ENCODE measurements around the gene PNLIPRP2.

Gene PNLIPRP2

DNA sequence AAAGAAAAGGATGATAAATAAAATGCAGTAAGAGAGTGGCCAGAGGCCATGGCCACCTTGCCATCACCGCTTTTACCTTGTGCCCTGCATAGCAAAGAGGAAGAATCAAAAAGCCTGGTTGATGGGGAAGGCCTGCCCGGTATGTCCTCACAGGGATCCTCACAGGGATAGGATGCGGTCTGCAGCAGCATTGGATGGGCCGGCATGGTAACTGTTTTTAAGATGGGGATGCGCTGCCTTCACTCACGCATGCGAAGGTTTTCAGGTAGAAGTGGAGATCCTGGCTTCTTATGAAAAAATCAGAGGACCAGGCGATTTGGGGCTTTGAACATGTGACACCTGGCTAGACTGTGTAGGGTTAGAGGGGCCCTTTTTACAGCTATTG, 12.5 kb downstream of the PNLIPRP2 start:
- TF ChIP-seq, protein P1, sequence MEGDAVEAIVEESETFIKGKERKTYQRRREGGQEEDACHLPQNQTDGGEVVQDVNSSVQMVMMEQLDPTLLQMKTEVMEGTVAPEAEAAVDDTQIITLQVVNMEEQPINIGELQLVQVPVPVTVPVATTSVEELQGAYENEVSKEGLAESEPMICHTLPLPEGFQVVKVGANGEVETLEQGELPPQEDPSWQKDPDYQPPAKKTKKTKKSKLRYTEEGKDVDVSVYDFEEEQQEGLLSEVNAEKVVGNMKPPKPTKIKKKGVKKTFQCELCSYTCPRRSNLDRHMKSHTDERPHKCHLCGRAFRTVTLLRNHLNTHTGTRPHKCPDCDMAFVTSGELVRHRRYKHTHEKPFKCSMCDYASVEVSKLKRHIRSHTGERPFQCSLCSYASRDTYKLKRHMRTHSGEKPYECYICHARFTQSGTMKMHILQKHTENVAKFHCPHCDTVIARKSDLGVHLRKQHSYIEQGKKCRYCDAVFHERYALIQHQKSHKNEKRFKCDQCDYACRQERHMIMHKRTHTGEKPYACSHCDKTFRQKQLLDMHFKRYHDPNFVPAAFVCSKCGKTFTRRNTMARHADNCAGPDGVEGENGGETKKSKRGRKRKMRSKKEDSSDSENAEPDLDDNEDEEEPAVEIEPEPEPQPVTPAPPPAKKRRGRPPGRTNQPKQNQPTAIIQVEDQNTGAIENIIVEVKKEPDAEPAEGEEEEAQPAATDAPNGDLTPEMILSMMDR (conservative IDR thresholded peaks at IDR 0.05; ENCODE audit: low read depth, low read length) = no peak
- H3K4me3 ChIP-seq (ENCODE audit: low read depth, low read length) = no peak overlapping the region
- DNase-seq (ENCODE audit: low read depth) = no peak

- DNase-seq (ENCODE audit: low read depth) = no peak
- TF ChIP-seq, protein P1 (conservative IDR thresholded peaks at IDR 0.05; ENCODE audit: low read depth, low read length) = no peak
- H3K4me3 ChIP-seq (ENCODE audit: low read depth, low read length) = no peak overlapping the region
Observed at GRCh38 chr10:116634126-116634975, 13.6 kb downstream of the PNLIPRP2 start.

GRCh38 chr10:116636385-116636784, 15.6 kb downstream of the PNLIPRP2 start:
- TF ChIP-seq, protein P1 (conservative IDR thresholded peaks at IDR 0.05; ENCODE audit: low read depth, low read length) = no peak

DNA sequence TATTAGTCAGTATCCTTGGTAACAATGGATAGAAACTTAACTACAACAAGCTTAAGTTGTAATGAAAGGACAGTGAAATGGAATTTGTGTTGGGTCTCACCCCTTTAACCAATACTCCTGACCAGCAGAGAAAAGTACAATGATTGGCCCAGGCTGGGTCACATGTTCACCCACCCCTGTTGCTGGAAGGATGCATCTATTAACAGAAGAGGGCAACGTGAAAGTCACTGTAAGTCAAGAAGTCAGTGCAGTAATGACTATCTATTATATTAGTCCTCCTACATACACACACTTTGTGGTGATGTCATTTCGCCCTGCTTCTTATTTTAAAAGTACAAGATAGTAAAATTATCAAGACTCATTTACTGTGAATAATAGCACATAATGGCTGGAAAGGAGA, 16.2 kb downstream of the PNLIPRP2 start:
- TF ChIP-seq, protein P1 (conservative IDR thresholded peaks at IDR 0.05; ENCODE audit: low read depth, low read length) = no peak
- H3K4me3 ChIP-seq (ENCODE audit: low read depth, low read length) = no peak overlapping the region
- DNase-seq (ENCODE audit: low read depth) = no peak

More at GRCh38 chr10:116636385-116636784, 15.6 kb downstream of the PNLIPRP2 start:
- no peak for DNase-seq (ENCODE audit: low read depth)
- H3K4me3 ChIP-seq (ENCODE audit: low read depth, low read length) = no peak overlapping the region

DNA sequence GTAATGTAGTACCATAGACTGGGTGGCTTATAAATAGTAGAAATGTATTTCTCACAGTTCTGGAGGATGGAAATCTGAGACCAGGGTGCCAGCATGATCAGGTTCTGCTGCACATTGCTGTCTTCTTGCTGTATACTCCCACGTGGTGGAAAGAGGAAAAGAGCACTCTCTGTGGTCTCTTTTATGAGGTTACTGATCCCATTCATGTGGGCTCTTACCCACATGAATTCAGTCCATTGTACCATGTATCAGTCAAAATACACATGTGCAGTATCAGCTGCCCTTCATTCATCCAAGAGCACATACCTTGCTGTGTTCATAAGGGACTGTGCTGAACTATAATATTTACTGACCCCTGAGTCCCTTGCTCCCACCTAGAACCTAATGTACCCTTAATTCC, 17.1 kb downstream of the PNLIPRP2 start:
- TF ChIP-seq, protein P1 (conservative IDR thresholded peaks at IDR 0.05; ENCODE audit: low read depth, low read length) = no peak
- no peak for DNase-seq (ENCODE audit: low read depth)
- no peak overlapping the region for H3K4me3 ChIP-seq (ENCODE audit: low read depth, low read length)

DNA sequence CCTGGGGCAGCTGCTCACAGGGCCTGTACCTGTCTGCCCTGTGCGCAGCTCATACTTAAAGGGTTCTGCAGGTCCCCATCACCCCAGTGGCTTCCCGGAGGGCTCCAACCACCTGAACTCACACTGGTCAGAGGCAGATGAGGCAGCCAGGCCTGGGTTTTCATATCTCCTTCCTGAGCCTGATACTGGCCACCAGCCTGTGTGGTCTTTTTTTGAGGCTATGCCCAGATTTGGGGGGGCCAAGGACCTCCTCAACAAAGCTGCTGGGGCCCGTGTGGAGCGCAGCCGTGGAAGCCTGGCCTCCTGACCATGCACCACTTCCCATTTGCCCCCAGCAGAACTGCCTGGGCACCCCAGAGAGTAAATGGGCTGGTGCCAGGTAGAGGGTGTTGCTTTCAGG, 25.7 kb downstream of the PNLIPRP2 start:
- no peak for DNase-seq (ENCODE audit: low read depth)
- TF ChIP-seq, protein P1 (conservative IDR thresholded peaks at IDR 0.05; ENCODE audit: low read depth, low read length) = no peak
- no peak overlapping the region for H3K4me3 ChIP-seq (ENCODE audit: low read depth, low read length)

GRCh38 chr10:116648903-116649302, 28.1 kb downstream of the PNLIPRP2 start:
- TF ChIP-seq, protein P1 (conservative IDR thresholded peaks at IDR 0.05; ENCODE audit: low read depth, low read length) = no peak
- H3K4me3 ChIP-seq (ENCODE audit: low read depth, low read length) = no peak overlapping the region
- DNase-seq (ENCODE audit: low read depth) = no peak
